Panc1 (cell line): ENCODE data around the gene STAM. TPM values are rescaled to one million over a fixed set of nuclear protein-coding genes. Genes with fewer than 3 reads are reported as not detected.
"Not testable (repeated sequence)": the region's sequence is repeated elsewhere in the genome, so short reads cannot be mapped to it uniquely, and the experiment has no call there.

Experiments used
- ATAC-seq: fragments of 200-7000 bp; cut with Tn5 transposase; 2 replicates; pipeline ENCODE4 v1.9.1; 2020; ENCODE audit warnings: mild to moderate bottlenecking, moderate library complexity
- BruUV-seq: library from RNA; stranded (reverse); fragments of 400-500 nt; replicated peaks from 2 replicates; lab custom pipeline; 2021; lab: Mats Ljungman, UMichigan
- CTCF ChIA-PET: fragments of 300-600 bp; sonication (Branson Sonifier 250); formaldehyde crosslinking; loops from one replicate; lab custom pipeline; 2022; ENCODE audit warnings: antibody characterized with exemption; lab: Charles Lee
- POLR2A ChIA-PET: fragments of 300-600 bp; sonication (Branson Sonifier 250); formaldehyde crosslinking; loops from one replicate; lab custom pipeline; 2022; ENCODE audit warnings: antibody characterized with exemption; lab: Charles Lee
- DNase-seq: peaks from one replicate; pipeline ENCODE4 v3.0.0-alpha.2; 2010; ENCODE audit warnings: low read depth, low spot score
- H3K27ac ChIP-seq: 2 replicates; pipeline ENCODE4 v1.5.1; 2011; ENCODE audit warnings: mild to moderate bottlenecking, low read length, inconsistent platforms
- H3K27me3 ChIP-seq: fragments of 200-500 bp; sonication (Bioruptor generic); 2 replicates; pipeline ENCODE4 v1.6.0; 2014; ENCODE audit warnings: low read length, inconsistent platforms; ENCODE audit not compliant: control insufficient read depth, insufficient read depth
- H3K36me3 ChIP-seq: fragments of 200-500 bp; sonication (Bioruptor generic); 2 replicates; pipeline ENCODE4 v1.5.1; 2014; ENCODE audit warnings: inconsistent platforms, mild to moderate bottlenecking, low read length, moderate library complexity; ENCODE audit not compliant: control insufficient read depth, insufficient read depth
- H3K4me1 ChIP-seq: 2 replicates; pipeline ENCODE4 v1.5.1; 2011; ENCODE audit warnings: inconsistent platforms, mild to moderate bottlenecking, low read length, moderate library complexity; ENCODE audit not compliant: control insufficient read depth, insufficient read depth
- H3K4me3 ChIP-seq, 2 experiments: 2 replicates each; pipeline ENCODE4 v1.5.1; 2011 to 2012; ENCODE audit warnings: low read depth in 2 of 2, low read length in 2 of 2, mild to moderate bottlenecking in 2 of 2, inconsistent platforms in 1 of 2, moderate library complexity in 1 of 2
- H3K9me3 ChIP-seq: fragments of 200-500 bp; sonication (Bioruptor generic); 2 replicates; pipeline ENCODE4 v1.5.1; 2014; ENCODE audit warnings: low read depth, mild to moderate bottlenecking, inconsistent platforms, low read length, moderate library complexity; ENCODE audit not compliant: control insufficient read depth, insufficient read depth
- POLR2AphosphoS5 ChIP-seq: IDR thresholded peaks from 2 replicates; pipeline ENCODE4 v1.6.1; 2012; ENCODE audit warnings: mild to moderate bottlenecking, low read depth, low read length, moderate library complexity
- SIN3A ChIP-seq: IDR thresholded peaks from 2 replicates; pipeline ENCODE4 v1.6.1; 2012; ENCODE audit warnings: low read depth, mild to moderate bottlenecking, low read length, moderate library complexity, borderline replicate concordance; ENCODE audit not compliant: insufficient read depth
- TCF7L2 ChIP-seq: IDR thresholded peaks from 2 replicates; pipeline ENCODE4 v1.6.1; 2011; ENCODE audit warnings: mild to moderate bottlenecking, low read depth, low read length, inconsistent platforms
- in situ Hi-C: cut with HindIII; loops from 2 replicates; pipeline ENCODE4 v1.10.0; 2016; ENCODE audit warnings: low sequenced_read_pairs, low pct_unique_long_range_greater_than_20kb
- intact Hi-C: fragments of 100-400 bp; cut with micrococcal nuclease; formaldehyde crosslinking; loops from one replicate; pipeline ENCODE4 v1.10.0; 2022; ENCODE audit not compliant: unreplicated experiment
- total RNA-seq: library from RNA; stranded (reverse); gene quantifications from one replicate; pipeline ENCODE4 v1.2.1, GENCODE V29; 2021; ENCODE audit not compliant: unreplicated experiment
- TF ChIP-seq, protein P1 (sequence below), 2 experiments: IDR thresholded peaks; 2 replicates each; pipeline ENCODE4 v1.6.1; 2011 to 2012; ENCODE audit warnings: low read depth in 2 of 2, control low read depth in 1 of 2, low read length in 1 of 2, mild to moderate bottlenecking in 1 of 2, moderate library complexity in 1 of 2; ENCODE audit not compliant: insufficient read depth in 1 of 2
- TF ChIP-seq, protein P2 (sequence below): fragments of 450-650 bp; IDR thresholded peaks from 2 replicates; pipeline ENCODE4 v1.5.1; 2017; ENCODE audit warnings: mild to moderate bottlenecking

Gene STAM
- total RNA-seq, 1 experiment from 2014 or later = 18.9 TPM

DNA sequence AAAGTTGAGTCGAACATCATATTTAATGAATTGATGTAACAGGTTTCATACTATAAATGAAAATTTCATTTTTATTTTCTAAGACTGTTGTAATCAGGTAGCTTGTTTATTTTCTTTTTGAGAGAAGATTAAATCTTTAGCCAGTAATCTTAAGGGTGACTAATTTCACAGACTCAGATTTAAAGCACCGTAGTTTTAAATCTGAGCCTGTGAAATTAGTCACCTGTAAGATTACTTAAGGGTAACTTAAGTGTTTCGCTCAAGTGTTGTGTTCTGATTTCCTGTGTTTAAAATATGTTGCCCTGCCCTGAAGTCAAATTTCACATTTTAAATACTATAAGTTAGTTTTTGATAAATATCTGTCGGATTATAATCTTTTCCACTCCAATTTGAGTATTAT, 72.2 kb downstream of the STAM start:
- no peak for ATAC-seq
- ChIA-PET POLR2A (no interaction called here), CTCF (no interaction called here)
- TF ChIP-seq, protein P1, sequence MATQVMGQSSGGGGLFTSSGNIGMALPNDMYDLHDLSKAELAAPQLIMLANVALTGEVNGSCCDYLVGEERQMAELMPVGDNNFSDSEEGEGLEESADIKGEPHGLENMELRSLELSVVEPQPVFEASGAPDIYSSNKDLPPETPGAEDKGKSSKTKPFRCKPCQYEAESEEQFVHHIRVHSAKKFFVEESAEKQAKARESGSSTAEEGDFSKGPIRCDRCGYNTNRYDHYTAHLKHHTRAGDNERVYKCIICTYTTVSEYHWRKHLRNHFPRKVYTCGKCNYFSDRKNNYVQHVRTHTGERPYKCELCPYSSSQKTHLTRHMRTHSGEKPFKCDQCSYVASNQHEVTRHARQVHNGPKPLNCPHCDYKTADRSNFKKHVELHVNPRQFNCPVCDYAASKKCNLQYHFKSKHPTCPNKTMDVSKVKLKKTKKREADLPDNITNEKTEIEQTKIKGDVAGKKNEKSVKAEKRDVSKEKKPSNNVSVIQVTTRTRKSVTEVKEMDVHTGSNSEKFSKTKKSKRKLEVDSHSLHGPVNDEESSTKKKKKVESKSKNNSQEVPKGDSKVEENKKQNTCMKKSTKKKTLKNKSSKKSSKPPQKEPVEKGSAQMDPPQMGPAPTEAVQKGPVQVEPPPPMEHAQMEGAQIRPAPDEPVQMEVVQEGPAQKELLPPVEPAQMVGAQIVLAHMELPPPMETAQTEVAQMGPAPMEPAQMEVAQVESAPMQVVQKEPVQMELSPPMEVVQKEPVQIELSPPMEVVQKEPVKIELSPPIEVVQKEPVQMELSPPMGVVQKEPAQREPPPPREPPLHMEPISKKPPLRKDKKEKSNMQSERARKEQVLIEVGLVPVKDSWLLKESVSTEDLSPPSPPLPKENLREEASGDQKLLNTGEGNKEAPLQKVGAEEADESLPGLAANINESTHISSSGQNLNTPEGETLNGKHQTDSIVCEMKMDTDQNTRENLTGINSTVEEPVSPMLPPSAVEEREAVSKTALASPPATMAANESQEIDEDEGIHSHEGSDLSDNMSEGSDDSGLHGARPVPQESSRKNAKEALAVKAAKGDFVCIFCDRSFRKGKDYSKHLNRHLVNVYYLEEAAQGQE (IDR thresholded peaks at IDR 0.05; ENCODE audit: insufficient read depth in 1 of 2, low read depth in 2 of 2, low read length in 1 of 2) = no peak
- TF ChIP-seq POLR2AphosphoS5 (no peak), SIN3A (no peak), TCF7L2 (no peak)
- TF ChIP-seq, protein P2, sequence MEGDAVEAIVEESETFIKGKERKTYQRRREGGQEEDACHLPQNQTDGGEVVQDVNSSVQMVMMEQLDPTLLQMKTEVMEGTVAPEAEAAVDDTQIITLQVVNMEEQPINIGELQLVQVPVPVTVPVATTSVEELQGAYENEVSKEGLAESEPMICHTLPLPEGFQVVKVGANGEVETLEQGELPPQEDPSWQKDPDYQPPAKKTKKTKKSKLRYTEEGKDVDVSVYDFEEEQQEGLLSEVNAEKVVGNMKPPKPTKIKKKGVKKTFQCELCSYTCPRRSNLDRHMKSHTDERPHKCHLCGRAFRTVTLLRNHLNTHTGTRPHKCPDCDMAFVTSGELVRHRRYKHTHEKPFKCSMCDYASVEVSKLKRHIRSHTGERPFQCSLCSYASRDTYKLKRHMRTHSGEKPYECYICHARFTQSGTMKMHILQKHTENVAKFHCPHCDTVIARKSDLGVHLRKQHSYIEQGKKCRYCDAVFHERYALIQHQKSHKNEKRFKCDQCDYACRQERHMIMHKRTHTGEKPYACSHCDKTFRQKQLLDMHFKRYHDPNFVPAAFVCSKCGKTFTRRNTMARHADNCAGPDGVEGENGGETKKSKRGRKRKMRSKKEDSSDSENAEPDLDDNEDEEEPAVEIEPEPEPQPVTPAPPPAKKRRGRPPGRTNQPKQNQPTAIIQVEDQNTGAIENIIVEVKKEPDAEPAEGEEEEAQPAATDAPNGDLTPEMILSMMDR = no peak
- intact Hi-C loops (no loop called here), in situ Hi-C loops (no loop called here)
- DNase-seq = no peak
- no peak overlapping the region for H3K27ac ChIP-seq
- H3K4me1 ChIP-seq = no peaks in the 10 kb centered on the region
- no peak overlapping the region for H3K4me3 ChIP-seq
- H3K9me3 ChIP-seq = no peaks in the 10 kb centered on the region
- no TSS peak for BruUV-seq
- no peaks in the 10 kb centered on the region for H3K27me3 ChIP-seq
- peaks cover 8% of the 10 kb centered on the region for H3K36me3 ChIP-seq

DNA sequence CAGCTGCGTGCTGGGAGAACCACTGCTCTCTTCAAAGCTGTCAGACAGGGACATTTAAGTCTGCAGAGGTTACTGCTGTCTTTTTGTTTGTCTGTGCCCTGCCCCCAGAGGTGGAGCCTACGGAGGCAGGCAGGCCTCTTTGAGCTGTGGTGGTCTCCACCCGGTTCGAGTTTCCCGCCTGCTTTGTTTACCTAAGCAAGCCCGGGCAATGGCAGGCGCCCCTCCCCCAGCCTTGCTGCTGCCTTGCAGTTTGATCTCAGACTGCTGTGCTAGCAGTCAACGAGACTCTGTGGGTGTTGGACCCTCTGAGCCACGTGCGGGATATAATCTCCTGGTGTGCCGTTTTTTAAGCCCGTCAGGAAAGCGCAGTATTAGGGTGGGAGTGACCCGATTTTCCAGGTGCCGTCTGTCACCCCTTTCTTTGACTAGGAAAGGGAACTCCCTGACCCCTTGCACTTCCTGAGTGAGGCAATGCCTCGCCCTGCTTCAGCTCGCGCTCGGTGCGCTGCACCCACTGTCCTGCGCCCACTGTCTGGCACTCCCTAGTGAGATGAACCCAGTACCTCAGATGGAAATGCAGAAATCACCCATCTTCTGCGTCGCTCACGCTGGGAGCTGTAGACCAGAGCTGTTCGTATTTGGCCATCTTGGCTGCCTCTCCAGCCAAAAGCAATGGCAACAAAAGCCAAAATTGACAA, 78.5 kb downstream of the STAM start:
- in situ Hi-C loops, H3K27me3 ChIP-seq, BruUV-seq, H3K4me1 ChIP-seq, POLR2A ChIA-PET, H3K9me3 ChIP-seq, H3K27ac ChIP-seq, CTCF ChIA-PET, intact Hi-C loops, DNase-seq, ATAC-seq, H3K4me3 ChIP-seq, H3K36me3 ChIP-seq: not testable (repeated sequence)

DNA sequence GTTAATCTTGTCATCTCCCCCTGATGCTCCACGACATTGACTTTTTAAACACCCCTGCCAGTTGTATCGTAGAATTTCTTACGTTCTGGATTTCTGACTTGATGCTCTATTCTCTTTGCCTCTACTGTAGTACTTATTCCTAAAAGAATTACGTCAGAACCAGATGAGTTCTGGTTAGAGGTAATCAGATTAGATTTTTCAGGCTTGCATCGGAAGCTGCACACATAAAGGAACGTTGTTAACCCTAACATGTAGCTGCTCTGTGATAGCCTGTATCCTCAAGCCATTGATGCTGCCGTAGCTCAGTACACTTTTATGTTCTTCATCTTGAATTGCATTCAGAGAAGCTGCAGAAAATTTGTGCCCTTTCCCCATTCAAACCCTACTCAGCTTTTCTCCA, 81.8 kb downstream of the STAM start:
- ChIA-PET POLR2A (no interaction called here), CTCF (no interaction called here)
- H3K36me3 ChIP-seq = no peaks in the 10 kb centered on the region
- BruUV-seq = no TSS peak
- in situ Hi-C loops = no loop called here
- DNase-seq (no peak), ATAC-seq (no peak)
- TF ChIP-seq, protein P2 = no peak
- TF ChIP-seq TCF7L2 (no peak), POLR2AphosphoS5 (no peak), SIN3A (no peak)
- TF ChIP-seq, protein P1 (IDR thresholded peaks at IDR 0.05; ENCODE audit: insufficient read depth in 1 of 2, low read depth in 2 of 2, low read length in 1 of 2) = no peak
- no peaks in the 10 kb centered on the region for H3K9me3 ChIP-seq
- intact Hi-C loops = no loop called here
- H3K4me3 ChIP-seq = no peak overlapping the region
- H3K27ac ChIP-seq = no peak overlapping the region
- no peaks in the 10 kb centered on the region for H3K4me1 ChIP-seq
- no peaks in the 10 kb centered on the region for H3K27me3 ChIP-seq
